Liver (tissue), 9 donors: ENCODE results near the gene SHISAL1. TPM values are rescaled to one million over a fixed set of nuclear protein-coding genes. Genes with fewer than 3 reads are reported as not detected.

Experiments used
- DNase-seq: peaks from one replicate; pipeline ENCODE4 v3.0.0-alpha.2; 2017; ENCODE audit warnings: low spot score
- H3K27ac ChIP-seq, 2 donors: one replicate each; pipeline ENCODE4 v1.7.0; 2013; ENCODE audit warnings: inconsistent platforms in 2 of 2, low read length in 2 of 2, control low read depth in 1 of 2, low read depth in 1 of 2, mild to moderate bottlenecking in 1 of 2
- H3K27me3 ChIP-seq, 4 donors: one replicate each; pipeline versions ENCODE4 v1.6.1 to v1.7.0; 2013; ENCODE audit warnings: low read length in 3 of 4, inconsistent platforms in 1 of 4, mild to moderate bottlenecking in 1 of 4, moderate library complexity in 1 of 4; ENCODE audit not compliant: control insufficient read depth in 4 of 4, insufficient read depth in 4 of 4
- H3K36me3 ChIP-seq, 4 donors: one replicate each; pipeline versions ENCODE4 v1.6.1 to v1.7.0; 2013; ENCODE audit warnings: low read length in 3 of 4, mild to moderate bottlenecking in 3 of 4, low read depth in 1 of 4, moderate library complexity in 1 of 4; ENCODE audit not compliant: control insufficient read depth in 4 of 4, insufficient read depth in 3 of 4
- H3K4me1 ChIP-seq, 4 donors: one replicate each; pipeline versions ENCODE4 v1.6.1 to v1.7.0; 2013; ENCODE audit warnings: low read length in 3 of 4, mild to moderate bottlenecking in 3 of 4, moderate library complexity in 1 of 4; ENCODE audit not compliant: control insufficient read depth in 4 of 4, insufficient read depth in 4 of 4
- H3K4me3 ChIP-seq, 3 donors: one replicate each; pipeline versions ENCODE4 v1.6.1 to v1.7.0; 2013; ENCODE audit warnings: low read length in 3 of 3, control low read depth in 1 of 3, low read depth in 1 of 3, mild to moderate bottlenecking in 1 of 3
- H3K9ac ChIP-seq, 2 donors: one replicate each; pipeline ENCODE4 v1.7.0; 2013; ENCODE audit warnings: low read length in 2 of 2, mild to moderate bottlenecking in 2 of 2, moderate library complexity in 2 of 2, control low read depth in 1 of 2, low read depth in 1 of 2
- H3K9me3 ChIP-seq, 4 donors: one replicate each; pipeline versions ENCODE4 v1.6.1 to v1.7.0; 2013; ENCODE audit warnings: low read length in 3 of 4; ENCODE audit not compliant: control insufficient read depth in 4 of 4
- EGR1 ChIP-seq, 2 donors: IDR thresholded peaks; 2 replicates each; pipeline ENCODE4 v1.6.1; 2016 to 2018; ENCODE audit warnings: antibody characterized with exemption in 2 of 2, low read depth in 2 of 2
- FOXA1 ChIP-seq: IDR thresholded peaks from 2 replicates; pipeline ENCODE4 v1.6.1; 2016; ENCODE audit warnings: antibody characterized with exemption
- FOXA2 ChIP-seq: IDR thresholded peaks from 2 replicates; pipeline ENCODE4 v1.6.1; 2016; ENCODE audit warnings: antibody characterized with exemption
- GABPA ChIP-seq, 2 donors: IDR thresholded peaks in 1 of 2; conservative IDR thresholded peaks in 1 of 2; 2 replicates each; pipeline ENCODE4 v1.6.1; 2016; ENCODE audit warnings: antibody characterized with exemption in 2 of 2, mild to moderate bottlenecking in 1 of 2, moderate library complexity in 1 of 2
- HNF4A ChIP-seq, 2 donors: conservative IDR thresholded peaks; 2 replicates each; pipeline ENCODE4 v1.6.1; 2016; ENCODE audit warnings: antibody characterized with exemption in 2 of 2, mild to moderate bottlenecking in 2 of 2
- HNF4G ChIP-seq: IDR thresholded peaks from 2 replicates; pipeline ENCODE4 v1.6.1; 2016; ENCODE audit warnings: antibody characterized with exemption
- JUND ChIP-seq, 2 donors: IDR thresholded peaks; 2 replicates each; pipeline ENCODE4 v1.6.1; 2016; ENCODE audit warnings: antibody characterized with exemption in 2 of 2
- NR2F2 ChIP-seq: IDR thresholded peaks from 2 replicates; pipeline ENCODE4 v1.6.1; 2016; ENCODE audit warnings: antibody characterized with exemption
- RAD21 ChIP-seq, 2 donors: IDR thresholded peaks; 2 replicates each; pipeline ENCODE4 v1.6.1; 2016; ENCODE audit warnings: antibody characterized with exemption in 2 of 2, mild to moderate bottlenecking in 2 of 2
- RXRA ChIP-seq, 2 donors: IDR thresholded peaks; 2 replicates each; pipeline ENCODE4 v1.6.1; 2017 to 2018; ENCODE audit warnings: antibody characterized with exemption in 2 of 2, mild to moderate bottlenecking in 1 of 2
- SP1 ChIP-seq: IDR thresholded peaks from 2 replicates; pipeline ENCODE4 v1.6.1; 2018; ENCODE audit warnings: antibody characterized with exemption, mild to moderate bottlenecking
- TAF1 ChIP-seq: conservative IDR thresholded peaks from 2 replicates; pipeline ENCODE4 v1.6.1; 2016; ENCODE audit warnings: antibody characterized with exemption, mild to moderate bottlenecking
- YY1 ChIP-seq: IDR thresholded peaks from 2 replicates; pipeline ENCODE4 v1.6.1; 2016; ENCODE audit warnings: antibody characterized with exemption, mild to moderate bottlenecking
- ZBTB33 ChIP-seq: IDR thresholded peaks from 2 replicates; pipeline ENCODE4 v1.6.1; 2016; ENCODE audit warnings: antibody characterized with exemption
- WGBS: extraction: QIAGEN DNeasy Blood & Tissue Kit; methylation state at CpG from one replicate; pipeline ENCODE4 v1.1.7; 2013; 5-methylcytosine and 5-hydroxymethylcytosine counted together
- polyA plus RNA-seq, 2 donors: library from polyadenylated mRNA; stranded (reverse) in 1 of 2; unstranded in 1 of 2; fragments of 200-250 nt in 1 of 2; fragments of >200 nt in 1 of 2; fragmentation: Nextera tagmentation in 1 of 2; extraction: Ambion mirVana in 1 of 2; gene quantifications; one replicate each; pipeline versions ENCODE4 v1.2.1 to v1.2.3, GENCODE V29; 2013 to 2015
- total RNA-seq, 2 donors: library from RNA; depleted of rRNA; stranded (reverse); fragments of >200 nt; gene quantifications; one replicate each; pipeline ENCODE4 v1.2.3, GENCODE V29; 2014
- TF ChIP-seq, protein P1 (sequence below): IDR thresholded peaks from 2 replicates; pipeline ENCODE4 v1.6.1; 2016; ENCODE audit warnings: antibody characterized with exemption
- TF ChIP-seq, protein P2 (sequence below): IDR thresholded peaks from 2 replicates; pipeline ENCODE4 v1.6.1; 2016; ENCODE audit warnings: antibody characterized with exemption
- TF ChIP-seq, protein P3 (sequence below): IDR thresholded peaks from 2 replicates; pipeline ENCODE4 v1.6.1; 2016; ENCODE audit warnings: antibody characterized with exemption, mild to moderate bottlenecking
- TF ChIP-seq, protein P4 (sequence below): fragments of 150-350 bp; IDR thresholded peaks from 2 replicates; pipeline ENCODE4 v1.5.1; 2017; ENCODE audit warnings: improper control_type of control experiment, low read depth, low read length; ENCODE audit not compliant: missing input control
- donor health status: healthy.
- donor health status: healthy.
- donor health status: healthy.
- donor health status: healthy.
- donor health status: healthy.

The SHISAL1 gene
- total and polyA plus RNA-seq, 4 donors = 0.07 to 0.17 (median 0.13) TPM

DNA sequence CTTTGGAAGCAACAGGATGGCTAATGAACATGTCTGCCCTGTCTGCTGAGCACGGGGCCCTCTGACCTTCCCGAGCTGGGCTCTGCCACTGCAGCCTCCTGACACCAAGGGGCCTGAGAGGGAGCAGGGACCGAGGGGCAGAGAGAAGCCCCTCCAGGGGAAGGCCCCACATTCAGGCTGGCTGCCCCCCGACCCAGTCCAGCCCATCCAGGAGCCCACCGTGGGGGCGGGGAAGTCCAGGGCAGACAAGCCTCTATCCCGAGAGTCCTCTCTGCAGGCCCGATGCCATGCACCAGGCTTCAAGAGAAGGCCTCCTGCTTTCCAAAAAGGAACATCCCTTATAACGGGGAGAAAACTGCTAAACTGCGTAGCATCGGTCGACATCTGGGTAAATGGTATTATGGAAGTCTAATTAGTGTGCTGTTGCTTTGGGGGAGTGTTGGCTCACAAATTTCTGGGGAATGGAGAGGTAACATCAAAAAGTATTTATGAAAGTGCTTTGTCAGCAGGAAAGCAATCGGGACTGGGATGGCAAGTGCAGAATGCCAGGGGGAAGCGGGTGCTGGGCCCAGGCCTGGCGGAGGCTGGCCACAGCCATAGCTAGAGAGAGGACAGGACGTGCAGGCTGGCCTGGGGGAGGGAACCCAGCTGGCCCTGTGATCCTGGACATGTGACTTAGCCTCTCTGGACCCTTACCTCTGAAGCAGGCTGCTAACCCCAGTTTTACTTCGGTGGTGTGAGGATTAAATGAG, 5.3 kb upstream of the SHISAL1 start:
- Histone ChIP-seq H3K4me3 (no peak overlapping the region), H3K27me3 (no peaks in the 10 kb centered on the region), H3K4me1 (no peaks in the 10 kb centered on the region), H3K27ac (no peak overlapping the region), H3K9me3 (no peaks in the 10 kb centered on the region), H3K9ac (no peak overlapping the region), H3K36me3 (no peaks in the 10 kb centered on the region)
- 79% methylated on average over 17 of the region's 17 CpGs for WGBS
- no peak for TF ChIP-seq HNF4A (conservative IDR thresholded peaks at IDR 0.05)
- no peak for TF ChIP-seq FOXA1
- no peak for TF ChIP-seq SP1
- no peak for TF ChIP-seq RXRA (IDR thresholded peaks at IDR 0.05)
- TF ChIP-seq, protein P1, sequence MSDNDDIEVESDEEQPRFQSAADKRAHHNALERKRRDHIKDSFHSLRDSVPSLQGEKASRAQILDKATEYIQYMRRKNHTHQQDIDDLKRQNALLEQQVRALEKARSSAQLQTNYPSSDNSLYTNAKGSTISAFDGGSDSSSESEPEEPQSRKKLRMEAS = no peak
- TF ChIP-seq, protein P2, sequence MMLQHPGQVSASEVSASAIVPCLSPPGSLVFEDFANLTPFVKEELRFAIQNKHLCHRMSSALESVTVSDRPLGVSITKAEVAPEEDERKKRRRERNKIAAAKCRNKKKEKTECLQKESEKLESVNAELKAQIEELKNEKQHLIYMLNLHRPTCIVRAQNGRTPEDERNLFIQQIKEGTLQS = no peak
- TF ChIP-seq ZBTB33 = no peak
- TF ChIP-seq TAF1 = no peak
- TF ChIP-seq EGR1 (IDR thresholded peaks at IDR 0.05; ENCODE audit: low read depth in 2 of 2) = no peak
- no peak for TF ChIP-seq NR2F2
- TF ChIP-seq, protein P3, sequence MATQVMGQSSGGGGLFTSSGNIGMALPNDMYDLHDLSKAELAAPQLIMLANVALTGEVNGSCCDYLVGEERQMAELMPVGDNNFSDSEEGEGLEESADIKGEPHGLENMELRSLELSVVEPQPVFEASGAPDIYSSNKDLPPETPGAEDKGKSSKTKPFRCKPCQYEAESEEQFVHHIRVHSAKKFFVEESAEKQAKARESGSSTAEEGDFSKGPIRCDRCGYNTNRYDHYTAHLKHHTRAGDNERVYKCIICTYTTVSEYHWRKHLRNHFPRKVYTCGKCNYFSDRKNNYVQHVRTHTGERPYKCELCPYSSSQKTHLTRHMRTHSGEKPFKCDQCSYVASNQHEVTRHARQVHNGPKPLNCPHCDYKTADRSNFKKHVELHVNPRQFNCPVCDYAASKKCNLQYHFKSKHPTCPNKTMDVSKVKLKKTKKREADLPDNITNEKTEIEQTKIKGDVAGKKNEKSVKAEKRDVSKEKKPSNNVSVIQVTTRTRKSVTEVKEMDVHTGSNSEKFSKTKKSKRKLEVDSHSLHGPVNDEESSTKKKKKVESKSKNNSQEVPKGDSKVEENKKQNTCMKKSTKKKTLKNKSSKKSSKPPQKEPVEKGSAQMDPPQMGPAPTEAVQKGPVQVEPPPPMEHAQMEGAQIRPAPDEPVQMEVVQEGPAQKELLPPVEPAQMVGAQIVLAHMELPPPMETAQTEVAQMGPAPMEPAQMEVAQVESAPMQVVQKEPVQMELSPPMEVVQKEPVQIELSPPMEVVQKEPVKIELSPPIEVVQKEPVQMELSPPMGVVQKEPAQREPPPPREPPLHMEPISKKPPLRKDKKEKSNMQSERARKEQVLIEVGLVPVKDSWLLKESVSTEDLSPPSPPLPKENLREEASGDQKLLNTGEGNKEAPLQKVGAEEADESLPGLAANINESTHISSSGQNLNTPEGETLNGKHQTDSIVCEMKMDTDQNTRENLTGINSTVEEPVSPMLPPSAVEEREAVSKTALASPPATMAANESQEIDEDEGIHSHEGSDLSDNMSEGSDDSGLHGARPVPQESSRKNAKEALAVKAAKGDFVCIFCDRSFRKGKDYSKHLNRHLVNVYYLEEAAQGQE = no peak
- TF ChIP-seq, protein P4, sequence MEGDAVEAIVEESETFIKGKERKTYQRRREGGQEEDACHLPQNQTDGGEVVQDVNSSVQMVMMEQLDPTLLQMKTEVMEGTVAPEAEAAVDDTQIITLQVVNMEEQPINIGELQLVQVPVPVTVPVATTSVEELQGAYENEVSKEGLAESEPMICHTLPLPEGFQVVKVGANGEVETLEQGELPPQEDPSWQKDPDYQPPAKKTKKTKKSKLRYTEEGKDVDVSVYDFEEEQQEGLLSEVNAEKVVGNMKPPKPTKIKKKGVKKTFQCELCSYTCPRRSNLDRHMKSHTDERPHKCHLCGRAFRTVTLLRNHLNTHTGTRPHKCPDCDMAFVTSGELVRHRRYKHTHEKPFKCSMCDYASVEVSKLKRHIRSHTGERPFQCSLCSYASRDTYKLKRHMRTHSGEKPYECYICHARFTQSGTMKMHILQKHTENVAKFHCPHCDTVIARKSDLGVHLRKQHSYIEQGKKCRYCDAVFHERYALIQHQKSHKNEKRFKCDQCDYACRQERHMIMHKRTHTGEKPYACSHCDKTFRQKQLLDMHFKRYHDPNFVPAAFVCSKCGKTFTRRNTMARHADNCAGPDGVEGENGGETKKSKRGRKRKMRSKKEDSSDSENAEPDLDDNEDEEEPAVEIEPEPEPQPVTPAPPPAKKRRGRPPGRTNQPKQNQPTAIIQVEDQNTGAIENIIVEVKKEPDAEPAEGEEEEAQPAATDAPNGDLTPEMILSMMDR = no peak
- TF ChIP-seq GABPA (IDR thresholded peaks at IDR 0.05 in 1 of 2, conservative IDR thresholded peaks at IDR 0.05 in 1 of 2) = no peak
- no peak for TF ChIP-seq YY1
- TF ChIP-seq RAD21 (IDR thresholded peaks at IDR 0.05) = no peak
- no peak for TF ChIP-seq HNF4G
- no peak for TF ChIP-seq JUND (IDR thresholded peaks at IDR 0.05)
- TF ChIP-seq FOXA2 = no peak
- DNase-seq = no peak
